ENCODE measurements around the gene RFESD.
"Not testable (repeated sequence)": the region's sequence is repeated elsewhere in the genome, so short reads cannot be mapped to it uniquely, and the experiment has no call there.

The RFESD gene

GRCh38 chr5:95628933-95629332 lies 17.6 kb upstream of the RFESD start:
- DNase-seq (ENCODE audit: low spot score) = no peak

DNA sequence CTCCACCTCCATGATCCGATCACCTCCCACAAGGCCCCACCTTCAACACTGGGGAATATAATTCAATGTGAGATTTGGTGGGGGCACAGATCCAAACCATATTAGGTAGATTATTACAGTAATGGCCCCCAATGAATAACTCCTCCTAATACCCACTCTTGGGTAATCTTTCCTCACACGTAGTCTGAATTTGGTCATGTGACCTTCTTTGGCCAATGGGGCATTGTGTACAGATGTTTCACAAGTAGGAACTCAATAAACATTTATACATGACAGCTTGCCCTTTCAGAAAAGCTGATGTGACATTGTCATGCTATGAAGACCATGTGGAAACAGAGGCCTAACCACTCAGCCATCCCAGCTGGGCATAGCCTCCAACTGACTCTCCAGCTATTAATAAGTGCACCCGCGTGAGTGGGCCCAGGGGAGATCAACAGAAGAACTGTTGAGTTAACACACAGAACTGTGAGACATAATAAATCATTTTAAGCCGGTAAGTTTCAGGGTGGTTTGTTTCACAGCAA lies 16.1 kb upstream of the RFESD start:
- DNase-seq (ENCODE audit: low spot score) = no peak

DNA sequence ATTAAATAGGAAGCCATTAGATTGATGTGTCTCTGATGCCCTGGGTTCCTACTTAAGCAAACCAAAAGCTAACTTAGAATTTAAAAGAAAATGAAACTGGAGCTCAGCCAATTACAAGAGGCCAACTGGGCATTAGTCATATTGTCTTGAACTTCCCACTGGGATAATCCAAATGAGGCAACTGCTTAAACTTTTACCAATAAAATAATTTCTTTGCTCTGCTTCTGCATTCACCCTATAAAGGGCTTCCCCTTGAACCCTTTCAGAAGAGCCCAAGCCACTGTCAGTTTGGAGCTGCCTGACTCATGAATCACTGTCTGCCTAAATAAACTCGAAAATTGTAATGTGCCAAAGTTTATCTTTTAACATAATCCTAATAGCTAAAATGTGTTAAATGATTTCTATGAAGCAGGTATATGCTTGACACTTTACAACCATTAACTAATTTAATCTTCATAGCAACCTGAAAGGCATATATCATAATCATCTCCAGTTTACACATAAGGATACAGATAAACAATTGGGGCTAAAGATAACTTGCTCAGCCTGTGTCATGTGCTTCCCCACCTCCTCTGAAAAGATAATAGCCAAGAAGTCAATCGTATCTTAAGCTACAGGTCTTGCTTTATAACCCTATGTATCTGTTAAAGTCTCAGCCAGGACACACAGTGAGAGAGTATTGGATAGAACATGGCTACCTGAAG lies 15.2 kb upstream of the RFESD start:
- no peak for DNase-seq (ENCODE audit: low spot score)

GRCh38 chr5:95631991-95632675 lies 14.4 kb upstream of the RFESD start:
- no peak for DNase-seq (ENCODE audit: low spot score)

- not testable (repeated sequence) for DNase-seq (ENCODE audit: low spot score)
These were observed 13.6 kb upstream of the RFESD start for GRCh38 chr5:95632942-95633341.

DNA sequence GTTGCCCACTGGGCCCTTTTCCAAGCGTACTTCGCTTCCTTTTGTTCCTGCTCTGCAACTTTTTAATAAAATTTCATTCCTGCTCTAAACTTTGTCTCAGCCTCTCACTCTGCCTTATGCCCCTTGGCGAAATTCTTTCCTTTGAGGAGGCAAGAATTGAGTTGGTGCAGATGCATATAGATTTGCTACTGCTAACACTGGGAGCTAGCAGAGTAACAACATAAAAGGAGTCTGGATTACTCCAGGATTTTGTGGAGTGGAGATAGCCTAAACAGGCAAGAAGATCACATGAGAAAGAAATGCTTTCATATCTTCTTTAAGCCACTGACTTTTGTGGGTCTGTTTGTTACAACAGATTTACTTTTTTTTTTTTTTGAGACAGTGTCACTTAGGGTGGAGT lies 12.9 kb upstream of the RFESD start:
- DNase-seq (ENCODE audit: low spot score) = no peak

- DNase-seq (ENCODE audit: low spot score) = no peak
These were observed 12.5 kb upstream of the RFESD start for GRCh38 chr5:95634081-95634480.

GRCh38 chr5:95638632-95639031 lies 7.9 kb upstream of the RFESD start:
- DNase-seq (ENCODE audit: low spot score) = no peak

DNA sequence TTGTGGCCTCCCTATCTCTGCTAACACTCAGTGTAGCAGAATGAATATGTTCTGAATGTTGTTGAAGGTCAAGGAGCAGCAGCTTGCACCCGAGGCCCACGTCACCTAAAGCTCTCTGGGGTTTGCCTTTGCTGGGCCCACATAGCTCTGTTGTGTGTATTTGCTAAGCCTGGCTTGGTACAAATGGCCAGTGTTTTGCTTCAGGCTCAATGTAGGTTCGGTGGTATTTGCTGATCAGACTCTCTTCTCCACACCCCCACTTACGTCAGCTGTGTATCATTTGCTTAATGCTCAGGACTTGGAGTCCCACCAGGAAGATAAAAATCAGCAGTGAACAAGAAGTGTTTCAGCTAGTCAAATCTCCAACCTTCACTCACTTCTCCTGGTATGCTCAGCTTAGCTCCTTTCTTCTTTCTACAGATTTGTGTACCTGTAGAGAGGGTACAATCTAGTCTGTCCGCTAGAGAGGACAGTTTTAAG lies 4.8 kb upstream of the RFESD start:
- DNase-seq (ENCODE audit: low spot score) = no peak

DNA sequence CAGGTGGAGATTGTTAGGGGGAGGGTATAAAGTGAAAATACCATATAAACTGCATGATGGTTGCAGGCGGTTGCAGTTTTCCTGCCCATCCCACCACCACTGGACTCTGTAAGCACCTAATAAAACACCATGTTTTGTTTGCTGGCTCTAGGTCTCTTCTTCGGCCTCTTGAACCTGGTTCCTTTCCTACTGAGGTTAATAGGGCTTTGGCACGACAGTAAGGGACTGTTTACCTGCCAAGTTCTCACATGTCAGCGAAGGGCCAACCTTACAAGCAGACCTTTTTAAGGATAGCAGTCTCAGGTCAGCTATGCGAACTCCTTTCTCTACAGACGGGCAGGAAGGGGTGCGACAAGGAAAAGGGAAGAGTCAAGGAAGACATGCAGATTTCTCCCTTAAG lies 3.4 kb upstream of the RFESD start:
- no peak for DNase-seq (ENCODE audit: low spot score)

- peak; percentile 83 for DNase-seq (ENCODE audit: low spot score)
These were observed 2.1 kb upstream of the RFESD start for GRCh38 chr5:95644351-95645042.

- DNase-seq (ENCODE audit: low spot score) = not testable (repeated sequence)
These were observed 380 bp upstream of the RFESD start for GRCh38 chr5:95646226-95646568.

DNA sequence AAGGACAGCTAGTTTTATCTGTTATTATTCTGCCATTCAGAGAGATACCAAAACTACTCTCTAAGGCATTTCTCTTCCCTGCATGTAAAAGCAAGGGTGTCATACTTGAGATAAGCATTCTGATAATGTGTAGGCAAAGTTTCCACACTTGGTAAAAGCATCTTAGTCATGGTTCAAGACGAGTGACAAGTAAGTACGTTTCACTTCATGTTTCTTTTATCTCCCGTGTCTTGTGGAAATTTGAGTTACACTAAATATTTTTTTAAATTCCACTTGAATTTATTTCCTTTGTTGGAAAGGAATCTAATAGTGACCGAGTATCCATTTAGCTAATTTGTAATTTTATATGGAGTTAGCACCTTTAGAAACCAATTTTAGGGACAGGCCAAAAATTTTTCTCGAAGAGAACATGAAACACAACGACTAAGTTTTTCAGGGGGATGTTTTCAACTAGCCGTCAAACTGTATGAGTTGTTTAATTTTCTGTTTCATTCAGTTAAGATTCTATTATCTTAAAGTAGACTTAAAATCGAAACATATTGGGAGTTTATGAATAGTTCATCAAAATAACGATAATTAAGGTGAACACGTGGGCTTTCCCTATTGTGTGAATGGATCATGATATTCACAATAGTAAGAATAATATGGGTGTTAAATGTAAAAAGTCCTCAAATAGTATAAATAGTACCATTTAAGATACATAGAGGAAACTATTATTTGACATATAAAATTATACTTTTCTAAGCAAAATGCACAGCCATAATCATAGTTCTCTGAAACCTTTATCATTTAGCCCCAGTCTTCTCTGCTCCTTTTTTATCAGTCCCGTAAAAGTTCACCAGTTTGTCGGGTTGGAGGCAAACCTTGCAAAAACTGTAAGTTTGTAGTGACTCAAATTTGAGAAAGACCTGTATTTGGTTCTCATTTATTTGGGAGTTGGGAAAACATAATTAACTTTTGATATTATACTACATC lies 1.6 kb downstream of the RFESD start:
- peak; percentile 92 for DNase-seq (ENCODE audit: low spot score)

DNA sequence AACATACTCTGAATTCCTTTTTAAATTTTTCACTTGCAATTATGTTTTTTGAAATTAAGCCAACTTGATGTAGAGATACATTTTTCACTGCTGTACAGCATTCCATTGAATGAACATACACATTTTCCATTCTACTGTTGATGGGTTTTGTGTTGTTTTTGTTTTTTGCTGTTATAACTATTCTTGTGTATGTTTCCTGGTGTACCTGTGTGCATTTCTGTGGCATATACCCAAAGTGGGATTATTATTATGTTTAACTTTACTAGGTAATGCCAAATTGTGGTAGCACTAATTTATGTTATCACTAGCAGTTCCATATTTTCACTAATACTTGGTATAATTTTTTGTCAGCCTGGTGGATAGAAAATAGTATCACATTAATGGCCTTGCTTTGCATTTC lies 2.7 kb downstream of the RFESD start:
- peak; percentile 63 for DNase-seq (ENCODE audit: low spot score)

GRCh38 chr5:95649842-95650620 lies 3.5 kb downstream of the RFESD start:
- peak; percentile 68 for DNase-seq (ENCODE audit: low spot score)

DNA sequence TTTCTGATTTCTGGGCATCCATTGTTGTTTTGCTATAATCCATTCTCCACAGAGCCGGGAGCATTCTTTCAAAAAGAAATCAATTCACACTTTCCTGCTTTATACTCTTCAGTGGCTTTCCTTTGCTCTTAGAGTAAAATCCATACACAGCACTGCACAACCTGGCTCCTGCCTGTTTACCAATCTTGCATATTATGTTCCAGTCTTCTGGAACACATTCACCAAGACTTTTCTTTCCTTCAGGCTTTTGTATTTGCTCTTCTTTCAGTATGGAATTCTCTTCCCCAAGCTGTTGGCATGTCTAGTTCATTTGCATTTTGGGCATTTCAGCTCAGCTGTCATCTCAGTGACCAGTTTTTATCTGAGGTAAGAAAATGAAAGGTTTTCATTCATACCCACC lies 6.3 kb downstream of the RFESD start:
- peak; percentile 48 for DNase-seq (ENCODE audit: low spot score)

GRCh38 chr5:95654196-95654595 lies 7.6 kb downstream of the RFESD start:
- DNase-seq (ENCODE audit: low spot score) = no peak

DNA sequence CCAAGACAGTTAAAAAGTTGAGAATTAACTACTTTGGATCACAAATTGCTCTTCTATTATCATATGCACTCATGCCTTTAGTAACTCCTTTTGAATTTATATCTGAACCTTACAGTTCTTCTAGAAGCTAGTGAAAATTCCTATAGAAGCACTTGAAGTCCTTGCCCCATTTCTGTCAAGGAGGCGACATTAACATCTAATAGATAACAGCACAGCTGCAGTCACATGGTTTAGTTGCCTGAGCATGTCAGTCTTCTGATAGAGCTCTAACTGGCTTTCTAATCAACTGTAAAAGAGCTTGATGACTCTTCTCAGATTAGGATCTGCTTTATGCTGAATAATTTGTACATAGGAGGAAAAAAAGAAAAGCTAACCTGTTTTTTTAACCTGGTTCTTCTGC lies 9.0 kb downstream of the RFESD start:
- DNase-seq (ENCODE audit: low spot score) = peak; percentile 83

- DNase-seq (ENCODE audit: low spot score) = no peak
These were observed 13.5 kb downstream of the RFESD start for GRCh38 chr5:95660060-95660459.

- no peak for DNase-seq (ENCODE audit: low spot score)
These were observed 16.4 kb downstream of the RFESD start for GRCh38 chr5:95662946-95663345.

GRCh38 chr5:95664204-95664786 lies 17.7 kb downstream of the RFESD start:
- DNase-seq (ENCODE audit: low spot score) = peak; percentile 72

All from hematopoietic multipotent progenitor cell treated with erythropoietin and hydrocortisone succinate and interleukin-3 and kit ligand, for 17 days (in vitro differentiated cells).